ENCODE measurements around the gene SLC9A7.

Gene SLC9A7

GRCh38 chrX:46572340-46572936 is 186.5 kb downstream of the SLC9A7 start:
- no peak overlapping the region for H3K4me3 ChIP-seq (ENCODE audit: control insufficient read depth, low read depth, low read length)
- TF ChIP-seq, protein P1, sequence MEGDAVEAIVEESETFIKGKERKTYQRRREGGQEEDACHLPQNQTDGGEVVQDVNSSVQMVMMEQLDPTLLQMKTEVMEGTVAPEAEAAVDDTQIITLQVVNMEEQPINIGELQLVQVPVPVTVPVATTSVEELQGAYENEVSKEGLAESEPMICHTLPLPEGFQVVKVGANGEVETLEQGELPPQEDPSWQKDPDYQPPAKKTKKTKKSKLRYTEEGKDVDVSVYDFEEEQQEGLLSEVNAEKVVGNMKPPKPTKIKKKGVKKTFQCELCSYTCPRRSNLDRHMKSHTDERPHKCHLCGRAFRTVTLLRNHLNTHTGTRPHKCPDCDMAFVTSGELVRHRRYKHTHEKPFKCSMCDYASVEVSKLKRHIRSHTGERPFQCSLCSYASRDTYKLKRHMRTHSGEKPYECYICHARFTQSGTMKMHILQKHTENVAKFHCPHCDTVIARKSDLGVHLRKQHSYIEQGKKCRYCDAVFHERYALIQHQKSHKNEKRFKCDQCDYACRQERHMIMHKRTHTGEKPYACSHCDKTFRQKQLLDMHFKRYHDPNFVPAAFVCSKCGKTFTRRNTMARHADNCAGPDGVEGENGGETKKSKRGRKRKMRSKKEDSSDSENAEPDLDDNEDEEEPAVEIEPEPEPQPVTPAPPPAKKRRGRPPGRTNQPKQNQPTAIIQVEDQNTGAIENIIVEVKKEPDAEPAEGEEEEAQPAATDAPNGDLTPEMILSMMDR (conservative IDR thresholded peaks at IDR 0.05; ENCODE audit: control insufficient read depth, insufficient read depth, low read depth, low read length) = no peak
- DNase-seq (ENCODE audit: low read depth) = no peak

DNA sequence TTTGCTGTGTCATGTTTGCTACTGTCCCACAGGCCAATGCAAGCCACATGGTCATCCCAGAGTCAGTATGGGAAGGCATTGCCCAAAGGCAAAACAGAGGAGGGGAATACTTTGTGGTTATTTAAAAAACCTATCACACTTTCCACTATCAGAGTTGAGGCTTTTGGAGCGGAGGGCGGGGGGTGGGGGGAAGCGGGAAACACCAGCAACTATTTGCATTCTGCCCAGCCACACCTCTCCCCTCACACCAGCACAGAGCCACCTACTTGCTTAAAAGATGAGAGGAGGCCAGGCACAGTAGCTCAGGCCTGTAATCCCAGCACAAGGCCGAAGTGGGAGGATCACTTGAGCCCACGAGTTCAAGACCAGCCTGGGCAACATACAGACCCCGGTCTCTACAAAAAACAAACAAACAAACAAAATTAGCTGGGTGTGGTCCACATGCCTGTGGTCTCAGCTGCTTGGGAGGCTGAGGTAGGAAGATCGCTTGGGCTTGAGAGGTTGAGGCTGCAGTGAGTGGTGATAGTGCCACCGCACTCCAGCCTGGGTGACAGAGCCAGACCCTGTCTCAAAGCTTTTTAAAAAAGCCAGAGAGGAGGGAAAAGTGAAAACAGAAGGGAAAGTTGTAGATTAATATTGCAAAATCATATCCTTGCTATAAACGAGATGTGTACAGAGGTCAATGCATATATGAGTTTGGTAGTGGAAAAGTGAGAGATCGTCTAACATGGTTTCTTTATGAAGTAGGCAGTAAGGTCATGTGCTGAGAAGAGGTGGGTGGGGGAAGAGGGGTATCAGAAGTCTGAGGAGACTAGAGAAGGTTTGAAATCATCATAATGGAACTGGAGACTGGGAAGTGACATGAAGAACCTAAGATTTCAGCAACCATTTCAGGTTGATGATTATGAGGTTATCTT is 187.2 kb downstream of the SLC9A7 start:
- no peak overlapping the region for H3K4me3 ChIP-seq (ENCODE audit: control insufficient read depth, low read depth, low read length)
- TF ChIP-seq, protein P1 (conservative IDR thresholded peaks at IDR 0.05; ENCODE audit: control insufficient read depth, insufficient read depth, low read depth, low read length) = no peak
- no peak for DNase-seq (ENCODE audit: low read depth)

- DNase-seq (ENCODE audit: low read depth) = no peak
- H3K4me3 ChIP-seq (ENCODE audit: control insufficient read depth, low read depth, low read length) = no peak overlapping the region
- TF ChIP-seq, protein P1 (conservative IDR thresholded peaks at IDR 0.05; ENCODE audit: control insufficient read depth, insufficient read depth, low read depth, low read length) = no peak
These were observed 189.3 kb downstream of the SLC9A7 start for GRCh38 chrX:46569621-46570020.

GRCh38 chrX:46567388-46567787 is 191.5 kb downstream of the SLC9A7 start:
- DNase-seq (ENCODE audit: low read depth) = no peak
- TF ChIP-seq, protein P1 (conservative IDR thresholded peaks at IDR 0.05; ENCODE audit: control insufficient read depth, insufficient read depth, low read depth, low read length) = no peak
- no peak overlapping the region for H3K4me3 ChIP-seq (ENCODE audit: control insufficient read depth, low read depth, low read length)

GRCh38 chrX:46561824-46562657 is 196.9 kb downstream of the SLC9A7 start:
- H3K4me3 ChIP-seq (ENCODE audit: control insufficient read depth, low read depth, low read length) = no peak overlapping the region
- no peak for DNase-seq (ENCODE audit: low read depth)
- TF ChIP-seq, protein P1 (conservative IDR thresholded peaks at IDR 0.05; ENCODE audit: control insufficient read depth, insufficient read depth, low read depth, low read length) = no peak

DNA sequence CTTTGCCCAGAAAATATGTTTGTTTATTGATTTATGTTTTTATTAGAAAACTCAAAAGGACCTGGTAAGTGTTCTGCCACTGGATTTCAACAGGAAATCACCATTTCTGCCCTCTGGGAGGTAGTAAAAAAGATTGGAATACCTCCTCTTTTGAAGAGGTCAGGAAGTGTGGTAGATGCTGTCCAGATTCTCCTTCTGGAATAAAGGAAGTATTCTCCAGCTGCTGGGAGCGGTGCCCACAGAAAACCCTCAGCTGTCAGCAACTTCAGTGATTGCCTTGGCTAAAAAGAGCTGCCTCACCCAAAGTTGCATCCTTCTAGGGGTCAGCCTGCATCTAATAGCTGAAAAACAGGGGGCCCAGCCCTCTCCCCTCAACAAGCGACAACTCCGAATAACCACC is 199.9 kb downstream of the SLC9A7 start:
- TF ChIP-seq, protein P1 (conservative IDR thresholded peaks at IDR 0.05; ENCODE audit: control insufficient read depth, insufficient read depth, low read depth, low read length) = no peak

More for the DNA sequence above, 199.9 kb downstream of the SLC9A7 start:
- no peak for DNase-seq (ENCODE audit: low read depth)
- H3K4me3 ChIP-seq (ENCODE audit: control insufficient read depth, low read depth, low read length) = no peak overlapping the region
